Measurements from ENCODE around the gene GPR107. TPM values are rescaled to one million over a fixed set of nuclear protein-coding genes. Genes with fewer than 3 reads are reported as not detected.
A peak's percentile ranks its signal among the peaks of the same experiment; 100 is the strongest.

GPR107 gene
- total RNA-seq, 1 donor from 2014 or later = 43.8 TPM

DNA sequence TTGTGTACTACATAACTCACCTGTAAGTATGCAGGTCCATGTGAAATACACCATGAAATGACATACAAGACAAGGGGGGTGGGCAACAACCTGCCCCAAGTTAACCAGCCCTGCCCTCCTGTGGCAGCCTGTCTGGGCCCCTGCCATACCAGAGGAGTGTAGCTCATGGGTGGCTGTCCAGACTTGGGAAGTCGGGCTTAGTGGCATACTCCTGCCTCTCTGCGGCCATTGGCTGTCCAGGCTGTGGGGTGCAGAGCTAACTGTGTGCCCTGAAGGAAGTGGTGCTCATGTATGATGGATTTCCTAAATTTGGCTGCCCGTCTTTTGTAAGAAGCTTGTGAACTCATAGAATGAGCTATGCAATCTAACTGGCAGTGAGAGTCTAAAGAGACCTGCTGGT, 47.0 kb downstream of the GPR107 start:
- H3K36me3 Mint-ChIP-seq (ENCODE audit: low read depth) = peaks cover 7% of the 10 kb centered on the region
- no peak for TF ChIP-seq CTCF (conservative IDR thresholded peaks at IDR 0.05)

GRCh38 chr9:130101915-130102314, 48.2 kb downstream of the GPR107 start:
- Mint-ChIP-seq H3K4me3 (no peak overlapping the region), H3K27ac (ENCODE audit: unreplicated experiment) (peak overlapping the region; percentile 20), H3K27me3 (ENCODE audit: low read depth) (no peaks in the 10 kb centered on the region), H3K4me1 (peaks cover 5% of the 10 kb centered on the region), H3K9me3 (no peaks in the 10 kb centered on the region), H3K36me3 (ENCODE audit: low read depth) (peaks cover 5% of the 10 kb centered on the region)
- TF ChIP-seq CTCF (conservative IDR thresholded peaks at IDR 0.05) = no peak
- DNase-seq (ENCODE audit: low read depth, low spot score) = no peak

More for the DNA sequence above, 47.0 kb downstream of the GPR107 start:
- Mint-ChIP-seq H3K9me3 (no peaks in the 10 kb centered on the region), H3K27ac (ENCODE audit: unreplicated experiment) (no peak overlapping the region), H3K4me3 (no peak overlapping the region), H3K4me1 (peaks cover 5% of the 10 kb centered on the region), H3K27me3 (ENCODE audit: low read depth) (no peaks in the 10 kb centered on the region)
- DNase-seq (ENCODE audit: low read depth, low spot score) = no peak

DNA sequence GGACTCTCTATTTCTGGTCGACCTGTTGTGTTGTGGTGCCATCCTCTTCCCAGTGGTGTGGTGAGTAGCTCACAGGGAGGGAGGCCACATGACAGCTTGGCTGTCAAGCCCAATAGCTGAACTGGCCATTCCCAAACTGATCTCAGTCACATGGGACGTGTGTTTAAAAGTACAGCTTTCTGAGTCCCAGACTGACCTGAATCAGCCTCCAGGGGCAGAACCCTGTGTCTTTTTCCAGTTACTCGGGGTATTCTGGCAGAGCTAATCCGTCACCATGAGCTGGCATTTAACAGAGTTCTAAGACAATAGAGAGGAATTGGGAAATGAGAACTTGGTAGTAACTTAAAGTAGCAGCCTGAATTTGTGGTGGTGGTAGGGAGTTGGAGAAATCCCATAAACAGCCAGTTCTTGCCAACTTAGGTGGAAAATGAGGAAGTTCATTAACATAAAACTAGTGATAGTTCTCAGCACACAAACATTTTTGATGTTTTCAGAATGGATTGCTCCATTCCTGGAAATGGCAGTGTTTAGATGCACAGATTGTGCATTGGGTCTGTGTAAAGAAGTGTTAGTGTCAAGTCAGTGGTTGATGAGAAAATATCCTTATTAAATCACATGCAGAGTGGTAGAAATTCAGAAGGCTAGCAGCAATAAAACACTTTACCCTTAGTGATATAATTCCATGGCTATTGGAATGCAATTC, 50.9 kb downstream of the GPR107 start:
- H3K36me3 Mint-ChIP-seq (ENCODE audit: low read depth) = peaks cover 8% of the 10 kb centered on the region
- no peak overlapping the region for H3K4me3 Mint-ChIP-seq
- H3K9me3 Mint-ChIP-seq = no peaks in the 10 kb centered on the region
- no peak overlapping the region for H3K27ac Mint-ChIP-seq (ENCODE audit: unreplicated experiment)
- H3K27me3 Mint-ChIP-seq (ENCODE audit: low read depth) = no peaks in the 10 kb centered on the region
- peaks cover 10% of the 10 kb centered on the region for H3K4me1 Mint-ChIP-seq
- no peak for TF ChIP-seq CTCF (conservative IDR thresholded peaks at IDR 0.05)
- DNase-seq (ENCODE audit: low read depth, low spot score) = no peak

GRCh38 chr9:130106860-130107233, 53.1 kb downstream of the GPR107 start:
- no peak for TF ChIP-seq CTCF (conservative IDR thresholded peaks at IDR 0.05)
- Mint-ChIP-seq H3K27me3 (ENCODE audit: low read depth) (no peaks in the 10 kb centered on the region), H3K4me3 (no peak overlapping the region), H3K36me3 (ENCODE audit: low read depth) (peaks cover 3% of the 10 kb centered on the region), H3K4me1 (peaks cover 5% of the 10 kb centered on the region), H3K27ac (ENCODE audit: unreplicated experiment) (no peak overlapping the region), H3K9me3 (no peaks in the 10 kb centered on the region)
- DNase-seq (ENCODE audit: low read depth, low spot score) = no peak

DNA sequence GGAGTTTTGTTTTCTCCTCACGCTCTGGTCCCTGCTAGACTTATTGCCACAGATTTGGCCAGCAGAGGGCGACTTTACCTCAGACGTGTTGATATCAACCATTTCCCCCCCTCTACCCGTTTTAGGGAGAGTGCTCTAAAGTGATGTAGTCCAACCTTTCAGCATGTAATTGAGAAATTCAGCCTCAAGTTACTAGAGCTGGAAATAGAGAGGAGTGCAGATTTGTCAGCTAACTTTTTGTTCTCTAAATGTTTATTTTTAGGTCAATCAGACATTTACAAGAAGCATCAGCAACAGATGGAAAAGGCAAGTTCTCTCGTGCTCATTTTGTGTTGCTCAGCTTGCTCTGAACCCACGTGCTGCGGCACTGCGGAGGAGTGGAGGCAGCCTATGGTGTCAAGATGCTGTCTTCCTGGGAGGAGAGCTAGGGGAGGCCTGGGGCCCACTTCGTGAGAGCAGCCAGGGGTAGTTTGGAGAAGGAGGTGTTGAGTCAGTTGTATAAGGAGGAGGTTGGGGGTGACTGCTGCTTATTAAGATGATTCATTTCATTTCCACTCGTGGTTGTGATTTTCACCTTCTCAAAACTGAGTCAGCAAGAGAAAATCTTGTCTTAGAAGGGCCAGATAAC, 53.6 kb downstream of the GPR107 start:
- peak; percentile 89 for TF ChIP-seq CTCF (conservative IDR thresholded peaks at IDR 0.05)
- H3K27me3 Mint-ChIP-seq (ENCODE audit: low read depth) = no peaks in the 10 kb centered on the region
- peak; percentile 85 for DNase-seq (ENCODE audit: low read depth, low spot score)
- no peak overlapping the region for H3K4me3 Mint-ChIP-seq
- H3K36me3 Mint-ChIP-seq (ENCODE audit: low read depth) = peaks cover 3% of the 10 kb centered on the region
- H3K4me1 Mint-ChIP-seq = peaks cover 5% of the 10 kb centered on the region
- H3K27ac Mint-ChIP-seq (ENCODE audit: unreplicated experiment) = no peak overlapping the region
- H3K9me3 Mint-ChIP-seq = no peaks in the 10 kb centered on the region
